Stimulated activated CD4-positive, alpha-beta T cell treated with anti-CD3 and anti-CD28 coated beads, Interleukin-12 subunit alpha, Interleukin-12 subunit beta, amount 100 ng/mL, for 48 hours (primary cell): Measurements from ENCODE around the gene EFCAB8.
A peak's percentile ranks its signal among the peaks of the same experiment; 100 is the strongest.

Experiments used
- DNase-seq, 3 donors: peaks; one replicate each; pipeline ENCODE4 v3.0.0-alpha.2; 2020; ENCODE audit warnings: low read depth in 2 of 3, low spot score in 1 of 3

The EFCAB8 gene

GRCh38 chr20:32984631-32985354 lies 126.1 kb downstream of the EFCAB8 start:
- DNase-seq = no peak

GRCh38 chr20:32985596-32985995 lies 126.9 kb downstream of the EFCAB8 start:
- no peak for DNase-seq

- no peak for DNase-seq
Observed at GRCh38 chr20:32986331-32986966, 127.7 kb downstream of the EFCAB8 start.

- no peak for DNase-seq
Observed at GRCh38 chr20:32987044-32987825, 128.5 kb downstream of the EFCAB8 start.

- DNase-seq = no peak
Observed at GRCh38 chr20:32988008-32988407, 129.3 kb downstream of the EFCAB8 start.

GRCh38 chr20:32989507-32990283 lies 131.0 kb downstream of the EFCAB8 start:
- no peak for DNase-seq

- DNase-seq = no peak
Observed at GRCh38 chr20:32990426-32990825, 131.7 kb downstream of the EFCAB8 start.

GRCh38 chr20:32991383-32991782 lies 132.7 kb downstream of the EFCAB8 start:
- no peak for DNase-seq

GRCh38 chr20:32991792-32992641 lies 133.3 kb downstream of the EFCAB8 start:
- DNase-seq = no peak

- no peak for DNase-seq
Observed at GRCh38 chr20:32993496-32994050, 134.8 kb downstream of the EFCAB8 start.

GRCh38 chr20:32995802-32996201 lies 137.1 kb downstream of the EFCAB8 start:
- no peak for DNase-seq

GRCh38 chr20:32997431-32997830 lies 138.7 kb downstream of the EFCAB8 start:
- DNase-seq = no peak

- DNase-seq = no peak
Observed at GRCh38 chr20:32999603-33000250, 141.0 kb downstream of the EFCAB8 start.

GRCh38 chr20:33000802-33001466 lies 142.2 kb downstream of the EFCAB8 start:
- DNase-seq = no peak

GRCh38 chr20:33002087-33002808 lies 143.5 kb downstream of the EFCAB8 start:
- DNase-seq = no peak

- DNase-seq = no peak
Observed at GRCh38 chr20:33004141-33004751, 145.5 kb downstream of the EFCAB8 start, which contains the start of gene SUN5. Gene SUN5 (minus strand): TSS chr20:33004433. CDS start chr20:33004340, 93 bp downstream.

GRCh38 chr20:33005132-33005566 lies 146.4 kb downstream of the EFCAB8 start:
- peak in 1 of 3 donors; percentile 51 for DNase-seq
